GM12873 (cell line): ENCODE measurements around the gene SPTBN1.
A peak's percentile ranks its signal among the peaks of the same experiment; 100 is the strongest.

Experiments used
- TF ChIP-seq, protein P1 (sequence below): IDR thresholded peaks from 2 replicates; pipeline ENCODE4 v1.5.1; 2012; ENCODE audit warnings: low read depth, mild to moderate bottlenecking, moderate library complexity, low read length, control low read depth; ENCODE audit not compliant: insufficient read depth; ENCODE audit errors: missing control alignments

The SPTBN1 gene

GRCh38 chr2:54655046-54655809 lies 199.1 kb downstream of the SPTBN1 start:
- TF ChIP-seq, protein P1, sequence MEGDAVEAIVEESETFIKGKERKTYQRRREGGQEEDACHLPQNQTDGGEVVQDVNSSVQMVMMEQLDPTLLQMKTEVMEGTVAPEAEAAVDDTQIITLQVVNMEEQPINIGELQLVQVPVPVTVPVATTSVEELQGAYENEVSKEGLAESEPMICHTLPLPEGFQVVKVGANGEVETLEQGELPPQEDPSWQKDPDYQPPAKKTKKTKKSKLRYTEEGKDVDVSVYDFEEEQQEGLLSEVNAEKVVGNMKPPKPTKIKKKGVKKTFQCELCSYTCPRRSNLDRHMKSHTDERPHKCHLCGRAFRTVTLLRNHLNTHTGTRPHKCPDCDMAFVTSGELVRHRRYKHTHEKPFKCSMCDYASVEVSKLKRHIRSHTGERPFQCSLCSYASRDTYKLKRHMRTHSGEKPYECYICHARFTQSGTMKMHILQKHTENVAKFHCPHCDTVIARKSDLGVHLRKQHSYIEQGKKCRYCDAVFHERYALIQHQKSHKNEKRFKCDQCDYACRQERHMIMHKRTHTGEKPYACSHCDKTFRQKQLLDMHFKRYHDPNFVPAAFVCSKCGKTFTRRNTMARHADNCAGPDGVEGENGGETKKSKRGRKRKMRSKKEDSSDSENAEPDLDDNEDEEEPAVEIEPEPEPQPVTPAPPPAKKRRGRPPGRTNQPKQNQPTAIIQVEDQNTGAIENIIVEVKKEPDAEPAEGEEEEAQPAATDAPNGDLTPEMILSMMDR = no peak

GRCh38 chr2:54656863-54657262 lies 200.7 kb downstream of the SPTBN1 start:
- TF ChIP-seq, protein P1 = no peak

DNA sequence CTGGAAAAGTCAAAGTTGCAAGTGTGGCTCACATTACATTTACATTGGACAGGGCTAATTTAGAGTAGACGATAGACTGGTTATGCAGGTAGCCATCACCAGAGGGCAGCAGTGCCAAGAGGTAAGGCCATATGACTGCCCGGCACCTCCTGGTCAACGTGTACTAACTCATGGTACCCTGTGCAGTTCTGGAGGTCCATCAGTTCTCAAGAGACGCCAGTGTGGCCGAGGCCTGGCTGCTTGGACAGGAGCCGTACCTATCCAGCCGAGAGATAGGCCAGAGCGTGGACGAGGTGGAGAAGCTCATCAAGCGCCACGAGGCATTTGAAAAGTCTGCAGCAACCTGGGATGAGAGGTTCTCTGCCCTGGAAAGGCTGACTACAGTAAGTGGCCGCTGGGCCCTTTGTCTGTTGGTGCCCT lies 201.5 kb downstream of the SPTBN1 start:
- TF ChIP-seq, protein P1 = peak; percentile 72

DNA sequence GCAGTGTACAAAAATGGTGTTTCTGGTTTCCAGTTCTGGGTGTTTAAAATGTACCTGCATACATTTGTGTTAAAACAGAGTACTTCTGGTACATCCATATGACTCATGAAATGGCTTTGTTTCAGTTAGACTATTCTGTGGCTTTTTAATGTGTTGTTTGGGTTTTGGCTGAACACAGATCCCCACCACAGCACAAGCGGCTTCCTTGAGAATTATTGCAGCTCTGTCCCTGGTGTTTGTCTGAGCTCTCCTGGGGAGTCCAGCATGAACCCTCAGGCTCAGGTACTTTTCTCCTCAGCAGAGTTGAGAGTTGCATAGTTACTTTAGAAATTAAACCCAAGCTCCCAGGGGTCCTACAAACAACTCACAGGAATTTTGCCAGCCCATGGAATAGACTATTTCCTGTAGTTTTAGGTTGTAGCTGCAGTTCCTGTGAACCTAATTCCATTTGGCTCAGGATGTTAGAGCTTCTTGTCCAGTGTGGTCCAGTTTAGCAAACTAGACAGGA lies 202.5 kb downstream of the SPTBN1 start:
- TF ChIP-seq, protein P1 = no peak

DNA sequence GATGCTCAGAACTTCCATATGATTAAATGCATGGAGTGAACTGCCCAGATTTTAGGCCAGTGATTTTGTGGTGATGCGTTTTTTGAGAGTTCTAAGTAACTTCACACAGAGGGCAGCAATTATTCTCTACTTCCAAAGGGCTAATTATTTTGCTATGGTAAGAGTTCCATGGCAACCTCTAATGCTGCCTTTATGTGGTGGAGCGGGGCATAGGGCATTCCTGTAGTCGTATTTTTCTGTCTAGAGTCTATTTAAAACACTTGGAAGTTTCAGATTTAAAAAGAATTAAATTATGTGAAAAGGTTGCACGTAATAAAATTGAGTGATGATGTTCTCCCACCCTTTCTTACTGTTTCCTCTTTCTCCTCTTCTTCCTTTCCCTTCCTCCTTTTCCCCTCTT lies 203.4 kb downstream of the SPTBN1 start:
- TF ChIP-seq, protein P1 = no peak

- TF ChIP-seq, protein P1 = no peak
These were observed 204.6 kb downstream of the SPTBN1 start for GRCh38 chr2:54660752-54661151.

GRCh38 chr2:54663424-54664030 lies 207.4 kb downstream of the SPTBN1 start:
- TF ChIP-seq, protein P1 = no peak
